Measurements from ENCODE around the gene ASZ1.
"Not testable (repeated sequence)": the region's sequence is repeated elsewhere in the genome, so short reads cannot be mapped to it uniquely, and the experiment has no call there.

ASZ1 gene

GRCh38 chr7:117427258-117427701 is at the start of gene ASZ1:
Gene ASZ1, minus strand, starts transcription at chr7:117427493. Its CDS starts 33 bp downstream, at chr7:117427460.
- TF ChIP-seq CTCF (IDR thresholded peaks at IDR 0.05; ENCODE audit: control insufficient read depth, extremely low read depth, insufficient read depth) = no peak
- no peak within 1 kb of the TSS for H3K4me3 ChIP-seq (ENCODE audit: low read depth, low read length)
- DNase-seq (ENCODE audit: low read depth) = no peak

- no peak for TF ChIP-seq CTCF (IDR thresholded peaks at IDR 0.05; ENCODE audit: control insufficient read depth, extremely low read depth, insufficient read depth)
- no peak for DNase-seq (ENCODE audit: low read depth)
- no peak overlapping the region for H3K4me3 ChIP-seq (ENCODE audit: low read depth, low read length)
These were observed 49.4 kb upstream of the ASZ1 start for GRCh38 chr7:117476557-117477215.

GRCh38 chr7:117472335-117472734 is 45.0 kb upstream of the ASZ1 start:
- H3K4me3 ChIP-seq (ENCODE audit: low read depth, low read length) = no peak overlapping the region
- no peak for DNase-seq (ENCODE audit: low read depth)
- no peak for TF ChIP-seq CTCF (IDR thresholded peaks at IDR 0.05; ENCODE audit: control insufficient read depth, extremely low read depth, insufficient read depth)

GRCh38 chr7:117470777-117471176 is 43.5 kb upstream of the ASZ1 start:
- DNase-seq (ENCODE audit: low read depth) = no peak
- H3K4me3 ChIP-seq (ENCODE audit: low read depth, low read length) = no peak overlapping the region
- TF ChIP-seq CTCF (IDR thresholded peaks at IDR 0.05; ENCODE audit: control insufficient read depth, extremely low read depth, insufficient read depth) = no peak

- H3K4me3 ChIP-seq (ENCODE audit: low read depth, low read length) = no peak overlapping the region
- no peak for DNase-seq (ENCODE audit: low read depth)
- TF ChIP-seq CTCF (IDR thresholded peaks at IDR 0.05; ENCODE audit: control insufficient read depth, extremely low read depth, insufficient read depth) = no peak
These were observed 40.9 kb upstream of the ASZ1 start for GRCh38 chr7:117468174-117468573.

GRCh38 chr7:117460815-117461214 is 33.5 kb upstream of the ASZ1 start:
- H3K4me3 ChIP-seq (ENCODE audit: low read depth, low read length); DNase-seq (ENCODE audit: low read depth): not testable (repeated sequence)

- TF ChIP-seq CTCF (IDR thresholded peaks at IDR 0.05; ENCODE audit: control insufficient read depth, extremely low read depth, insufficient read depth) = no peak
- no peak for DNase-seq (ENCODE audit: low read depth)
- no peak overlapping the region for H3K4me3 ChIP-seq (ENCODE audit: low read depth, low read length)
These were observed 32.4 kb upstream of the ASZ1 start for GRCh38 chr7:117459735-117460134.

Data from LNCaP clone FGC (cell line).